Epithelial cell of umbilical artery (primary cell): Measurements from ENCODE around the gene MMP13. TPM values are rescaled to one million over a fixed set of nuclear protein-coding genes. Genes with fewer than 3 reads are reported as not detected.

ENCODE experiments used
- total RNA-seq: library from RNA; depleted of rRNA; stranded (reverse); fragments of >200 nt; gene quantifications from 2 replicates; pipeline ENCODE4 v1.2.3, GENCODE V29; 2014

Gene MMP13
- not detected in 2 replicates for total RNA-seq

DNA sequence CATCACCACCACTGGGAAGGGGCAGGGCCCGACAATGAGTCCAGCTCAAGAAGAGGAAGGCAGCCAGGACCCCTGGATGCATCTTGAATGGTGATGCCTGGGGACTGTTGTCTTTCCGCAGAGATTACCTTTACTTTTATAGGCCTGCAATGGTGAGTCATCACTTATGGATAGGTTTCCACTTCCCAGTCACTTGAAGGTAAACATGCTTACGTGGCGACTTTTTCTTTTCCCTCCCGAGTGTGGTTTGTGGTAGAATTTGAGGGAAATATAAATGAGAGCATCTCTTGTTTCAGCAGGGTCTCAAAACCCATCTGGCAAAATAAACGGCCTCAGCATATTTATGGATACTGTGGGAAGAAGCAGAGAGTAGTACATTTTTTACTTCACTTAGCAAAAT, at the start of gene MMP13:
Gene MMP13, minus strand, starts transcription at position 109 of the 400 bp plus-strand sequence. Its CDS starts 27 bp downstream, at position 82.

Other genes with a start within 250 kb of the MMP13 start
- not detected in 2 replicates for gene MMP27, start 250.0 kb downstream of the MMP13 start, total RNA-seq
- not detected in 2 replicates for gene MMP8, start 230.8 kb downstream of the MMP13 start, total RNA-seq
- gene MMP10, start 175.1 kb downstream of the MMP13 start, total RNA-seq: 1.1 and 14.6 TPM in 2 replicates
- gene MMP1, start 157.6 kb downstream of the MMP13 start, total RNA-seq: 11.9 and 2,455 TPM in 2 replicates
- gene MMP3, start 112.1 kb downstream of the MMP13 start, total RNA-seq: 0.46 TPM in 1 of 2 replicates, not detected in the other
- gene MMP12, start 80.8 kb downstream of the MMP13 start, total RNA-seq: not detected in 2 replicates
- 107 and 137 TPM in 2 replicates for gene DCUN1D5, start 136.4 kb upstream of the MMP13 start, total RNA-seq
- gene DYNC2H1, start 153.7 kb upstream of the MMP13 start, total RNA-seq: 6.2 and 11.9 TPM in 2 replicates